ENCODE results near the gene THY1.
"Not testable (repeated sequence)": the region's sequence is repeated elsewhere in the genome, so short reads cannot be mapped to it uniquely, and the experiment has no call there.

The THY1 gene

DNA sequence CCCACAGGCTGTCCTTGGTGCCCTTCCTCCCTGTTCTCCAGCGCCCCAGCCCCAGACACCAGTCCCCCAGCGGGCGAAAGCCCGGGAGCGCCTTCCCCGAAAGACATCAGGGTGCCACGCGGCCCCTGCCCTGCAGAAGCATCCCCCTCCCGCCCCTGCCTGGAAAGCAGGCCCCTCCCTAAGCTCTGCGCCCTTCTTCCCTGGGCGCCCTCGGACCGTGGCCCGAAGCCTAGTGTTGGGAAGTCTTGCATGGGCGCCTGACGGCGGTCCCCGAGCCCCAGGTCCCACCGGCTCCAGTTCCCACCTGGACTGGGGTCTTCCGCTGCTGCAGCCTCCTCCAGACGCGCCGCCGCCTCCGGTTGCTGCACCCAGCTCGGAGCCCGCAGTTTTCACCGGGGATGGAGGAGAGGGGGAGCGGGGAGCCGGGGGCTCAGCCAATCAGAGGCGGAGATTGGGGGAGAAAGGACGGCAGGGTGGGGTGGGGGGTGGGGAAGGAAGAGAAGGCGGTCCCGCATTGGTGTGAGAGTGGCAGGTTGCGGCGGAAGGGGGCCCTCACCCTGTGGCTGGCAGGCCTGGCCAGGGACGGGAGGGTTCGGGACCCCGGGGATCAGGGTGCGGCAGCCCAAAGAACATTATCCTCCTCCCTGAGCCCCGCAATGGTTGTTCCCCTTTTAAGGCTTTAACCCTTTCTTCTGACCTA lies at the start of gene THY1:
Gene THY1 (minus strand): TSS at position 364 of the 700 bp plus-strand sequence. CDS start 2,267 bp downstream, outside the sequence.
- DNase-seq: no peak

DNA sequence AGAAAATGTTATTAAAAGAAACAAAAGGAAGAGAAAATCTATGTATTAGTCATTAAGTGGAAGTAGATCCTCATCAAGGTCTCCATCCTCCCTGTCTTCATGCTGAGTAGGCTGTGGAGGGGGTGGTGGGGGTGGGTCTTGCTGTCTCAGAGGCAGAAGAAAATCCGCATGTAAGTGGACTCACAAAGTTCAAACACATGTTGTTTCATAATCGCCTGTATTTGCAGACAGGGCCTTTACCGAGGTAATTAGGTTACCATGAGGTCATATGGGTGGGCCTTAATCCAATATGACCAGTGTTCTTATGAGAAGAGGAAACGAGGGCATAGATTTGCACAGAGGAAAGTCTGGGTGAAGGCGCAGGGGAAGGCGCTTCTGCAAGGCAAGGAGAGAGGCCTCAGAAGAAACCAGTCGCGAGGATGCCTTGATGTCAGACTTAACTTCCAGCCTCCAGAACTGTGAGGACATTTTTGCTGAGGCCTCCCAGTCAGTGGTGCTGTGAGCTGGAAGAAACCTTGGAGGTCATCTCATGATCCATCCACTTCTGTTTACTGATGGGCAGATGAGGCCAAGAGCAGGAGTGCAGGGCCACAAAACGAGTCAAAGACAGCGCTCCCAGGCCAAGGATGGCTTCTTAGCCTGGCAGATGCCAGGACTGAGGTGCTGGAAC lies 49.3 kb upstream of the THY1 start:
- peak; percentile 32 for DNase-seq

DNA sequence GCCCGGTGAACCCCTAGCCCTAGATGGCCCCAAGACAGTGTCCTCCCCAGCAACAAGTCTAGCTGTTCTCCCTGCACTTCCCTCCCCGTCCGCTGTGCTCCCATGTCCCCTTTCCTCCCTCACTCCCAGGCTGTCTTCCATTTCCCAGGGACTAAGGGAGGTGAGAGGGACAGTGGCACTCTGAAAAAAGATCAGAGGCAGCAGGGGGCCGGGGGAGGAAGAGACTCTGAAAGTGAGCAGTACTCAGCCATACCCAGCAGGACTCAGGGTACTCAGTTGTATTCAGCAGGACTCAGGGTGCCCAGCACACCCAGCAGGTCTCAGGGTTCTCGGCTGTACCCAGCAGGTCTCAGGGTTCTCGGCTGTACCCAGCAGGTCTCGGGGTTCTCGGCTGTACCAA lies 48.4 kb upstream of the THY1 start:
- no peak for DNase-seq

DNA sequence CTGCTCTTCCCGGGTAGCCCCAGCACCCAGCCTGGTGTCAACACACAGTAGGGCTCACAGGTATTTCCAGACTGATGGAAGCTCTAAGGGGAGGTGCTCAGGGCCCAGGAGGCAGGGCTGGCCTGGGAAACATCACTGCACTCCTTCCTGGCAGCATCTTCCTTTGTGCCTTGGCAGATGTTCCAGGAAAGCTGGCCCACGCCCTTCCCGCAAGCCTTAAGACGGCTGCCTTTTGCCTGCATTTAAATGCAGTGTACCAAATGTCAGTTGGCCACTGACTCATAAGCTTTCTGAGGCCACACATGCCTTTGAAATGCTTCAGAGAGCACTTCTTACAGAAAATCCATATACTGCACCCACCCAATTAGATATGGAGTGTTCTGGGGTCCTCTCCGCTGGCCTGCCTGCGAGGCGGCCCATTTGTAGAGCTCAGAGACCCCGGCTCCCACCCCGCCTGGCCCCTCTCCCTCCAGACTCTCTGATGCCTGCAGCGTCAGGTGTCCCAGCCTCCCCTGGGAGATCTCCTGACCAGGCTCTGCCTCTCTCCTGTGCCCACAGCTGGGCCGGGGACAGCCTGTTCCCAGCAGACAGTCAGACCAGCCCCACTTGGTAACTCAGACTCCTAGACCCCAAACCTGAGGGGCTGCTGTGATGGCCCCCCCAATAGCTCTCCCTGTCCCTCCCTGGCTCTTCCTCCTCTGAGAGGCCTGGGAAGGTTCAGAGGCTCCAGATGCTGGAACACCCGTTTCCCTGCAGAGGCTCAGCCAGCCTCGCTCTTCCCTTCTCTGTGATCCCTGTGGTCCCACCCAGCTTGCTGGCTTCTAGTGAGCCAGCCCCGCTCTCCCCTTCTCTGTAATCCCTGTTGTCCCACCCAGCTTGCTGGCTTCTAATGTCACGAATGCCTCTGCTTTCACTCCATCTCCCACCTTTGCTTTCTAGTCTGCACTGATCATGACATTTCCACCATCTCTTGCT lies 47.6 kb upstream of the THY1 start:
- no peak for DNase-seq

DNA sequence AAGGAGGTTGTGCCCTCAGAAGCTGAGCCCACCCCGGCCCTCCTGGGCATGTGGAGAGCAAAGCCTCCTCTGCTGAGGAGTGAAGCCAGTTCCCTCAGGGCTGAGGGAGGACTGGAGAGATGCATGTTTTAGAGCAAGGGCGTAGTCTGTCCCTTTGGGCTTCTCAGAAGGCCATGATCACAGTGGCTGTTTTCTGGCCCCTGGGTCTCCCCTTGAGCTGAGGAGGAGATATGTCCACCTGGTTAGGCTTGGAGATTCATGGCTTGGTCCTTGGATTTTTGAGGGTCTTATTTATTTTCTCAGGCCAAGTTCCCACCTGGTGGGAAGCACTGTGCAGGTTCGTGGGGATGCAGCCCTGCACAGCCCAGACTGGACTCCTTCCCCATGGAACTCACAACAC lies 46.5 kb upstream of the THY1 start:
- DNase-seq: no peak

DNA sequence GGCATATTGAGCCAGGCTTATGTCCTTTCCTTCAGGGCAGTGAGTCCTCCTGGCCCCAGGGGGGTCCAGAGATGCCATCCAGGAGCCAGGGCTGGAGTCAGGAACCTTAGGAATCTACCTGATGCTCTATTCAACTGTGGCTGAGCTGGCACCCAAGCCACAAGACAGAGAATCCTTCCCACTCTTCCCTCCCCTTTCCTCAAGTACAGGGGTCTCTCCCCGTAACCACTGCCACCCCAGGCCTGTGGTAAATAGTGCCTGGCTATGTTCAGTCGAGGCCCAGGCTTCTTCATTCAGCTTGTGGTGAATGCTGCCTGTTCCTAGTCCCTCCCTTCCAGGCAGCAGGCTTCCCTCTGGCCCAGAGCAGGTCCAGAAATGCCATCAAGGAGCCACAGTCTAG lies 45.5 kb upstream of the THY1 start:
- DNase-seq: no peak

DNA sequence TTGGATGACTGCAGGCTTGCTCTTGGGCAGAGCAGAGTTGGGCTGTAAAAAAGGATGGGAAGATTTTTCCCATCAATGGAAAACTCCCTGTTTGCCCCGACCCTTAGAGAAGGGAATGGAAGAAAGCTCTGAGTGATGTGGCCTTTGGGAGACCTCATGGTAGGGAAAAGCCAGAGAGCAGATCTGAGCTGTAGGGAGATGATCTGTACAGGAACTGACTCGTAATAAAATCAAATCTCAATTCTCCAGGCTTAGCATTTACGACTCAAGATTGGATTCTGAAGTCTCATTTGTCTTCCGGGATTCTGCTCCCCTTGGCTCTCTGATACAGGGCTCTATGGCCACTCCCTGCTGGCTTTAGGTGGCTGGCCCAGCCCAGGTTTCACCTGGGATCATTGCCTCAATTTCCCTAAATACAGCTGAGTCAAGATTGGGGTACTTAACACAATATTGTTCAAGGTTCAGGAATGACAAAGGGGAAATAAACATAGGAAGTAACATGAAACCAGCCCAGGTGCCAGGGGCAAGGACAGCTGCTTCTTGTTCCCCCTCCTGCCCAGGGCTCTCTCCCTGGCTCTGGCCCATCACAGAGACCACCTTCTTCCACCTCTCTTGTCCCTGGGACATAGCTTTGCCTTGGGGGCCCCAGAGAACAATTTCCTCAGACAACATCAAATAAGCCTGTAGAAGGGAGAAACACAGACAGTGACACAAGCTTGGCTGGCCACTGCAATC lies 38.4 kb upstream of the THY1 start:
- no peak for DNase-seq

DNA sequence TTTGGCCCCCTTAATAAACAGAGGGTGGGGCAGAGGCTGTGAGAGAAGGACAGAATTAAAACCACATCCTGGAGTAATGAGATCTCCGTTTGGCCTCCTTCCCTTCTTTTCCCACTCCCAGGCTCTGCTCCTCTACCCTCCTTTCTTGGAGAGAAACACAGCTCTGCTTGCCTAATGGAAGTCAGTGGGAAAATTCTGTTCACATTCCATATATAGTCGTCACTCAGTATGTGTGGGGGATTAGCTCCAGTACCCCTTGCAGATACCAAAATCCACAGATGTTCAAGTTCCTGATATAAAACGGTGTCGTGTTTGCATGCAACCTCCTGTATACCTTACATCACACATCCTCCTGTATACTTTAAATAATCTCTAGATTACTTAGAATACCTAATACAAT lies 37.6 kb upstream of the THY1 start:
- DNase-seq: no peak

DNA sequence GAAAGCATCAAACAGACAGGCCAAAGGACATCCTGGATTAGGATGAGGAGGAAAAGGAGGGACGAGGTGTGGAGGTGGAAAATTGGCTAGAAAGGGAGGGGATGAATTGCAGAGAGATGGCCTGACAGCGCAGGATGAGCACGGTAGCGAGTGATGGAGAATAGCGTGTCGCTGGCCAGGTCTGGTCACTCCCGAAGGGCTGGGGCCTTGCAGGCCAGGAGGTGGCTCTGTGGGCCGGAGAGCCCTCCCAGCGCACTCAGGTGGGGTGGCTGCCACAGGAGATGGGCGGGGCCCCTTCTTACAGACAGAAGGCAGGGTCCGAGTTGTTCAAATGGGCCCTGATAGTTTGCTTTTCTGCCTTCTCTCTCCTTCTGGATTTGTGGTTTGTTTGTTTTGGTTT lies 37.1 kb upstream of the THY1 start:
- no peak for DNase-seq

DNA sequence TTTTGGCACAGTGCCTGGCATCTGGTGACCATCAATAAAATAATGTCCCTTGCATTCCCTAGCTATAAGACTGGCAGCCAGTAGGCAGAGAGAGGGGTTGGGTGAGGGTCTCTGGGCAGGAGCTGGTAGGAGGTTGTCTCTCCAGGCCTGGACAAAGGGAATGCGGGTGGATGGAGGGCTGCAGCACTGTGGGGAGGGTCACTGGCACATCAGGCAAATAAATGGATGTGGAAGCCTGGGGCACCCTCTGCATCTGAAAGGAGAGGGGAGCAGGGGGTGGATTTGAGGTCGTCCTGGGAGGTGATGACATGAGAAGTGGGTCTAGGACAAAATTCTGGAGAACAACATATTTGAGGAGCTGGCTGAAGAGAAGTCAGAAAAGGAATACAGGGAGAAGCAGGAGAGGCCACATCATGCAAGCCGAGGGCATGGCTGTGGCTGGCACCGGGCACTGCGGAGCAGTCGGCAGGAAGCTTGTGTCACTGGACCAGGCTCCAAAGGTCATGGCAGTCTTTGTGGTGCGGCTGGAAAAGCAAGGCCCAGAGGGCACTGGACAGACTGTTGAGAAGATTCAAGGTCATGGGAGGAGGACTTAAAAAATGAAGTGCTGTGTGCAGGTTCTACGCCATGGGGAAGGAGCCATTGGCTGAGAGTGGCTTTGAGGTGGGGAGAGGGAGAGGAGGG lies 36.5 kb upstream of the THY1 start:
- DNase-seq: no peak

DNA sequence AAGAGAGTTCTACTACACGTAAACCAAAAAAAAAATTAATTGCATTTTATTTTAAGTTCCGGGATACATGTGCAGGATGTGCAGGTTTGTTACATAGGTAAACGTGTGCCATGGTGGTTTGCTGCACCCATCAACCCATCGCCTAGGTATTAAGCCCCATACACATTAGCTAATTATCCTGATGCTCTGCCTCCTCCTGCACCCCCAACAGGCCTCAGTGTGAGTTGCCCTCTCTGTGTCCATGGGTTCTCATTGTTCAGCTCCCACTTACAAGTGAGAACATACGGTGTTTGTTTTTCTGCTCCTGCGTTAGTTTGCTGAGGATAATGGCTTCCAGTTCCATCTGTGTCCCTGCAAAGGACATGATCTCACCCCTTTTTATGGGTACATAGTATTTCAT lies 32.7 kb upstream of the THY1 start:
- not testable (repeated sequence) for DNase-seq

DNA sequence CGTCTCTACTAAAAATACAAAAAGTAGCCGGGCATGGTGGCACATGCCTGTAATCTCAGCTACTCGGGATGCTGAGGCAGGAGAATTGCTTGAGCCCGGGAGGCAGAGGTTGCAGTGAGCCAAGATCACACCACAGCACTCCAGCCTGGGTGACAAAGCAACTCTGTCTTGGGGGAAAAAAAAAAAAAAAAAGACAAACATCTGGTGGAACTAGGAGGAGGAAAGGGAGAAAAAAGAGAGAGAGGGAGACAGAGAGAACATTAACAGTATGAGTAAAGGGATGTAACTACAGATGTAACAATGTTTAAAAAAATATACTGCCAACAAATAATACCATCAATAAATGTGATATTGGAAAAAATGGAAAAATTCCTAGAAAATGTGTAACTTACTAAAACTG lies 32.3 kb upstream of the THY1 start:
- DNase-seq: not testable (repeated sequence)

DNA sequence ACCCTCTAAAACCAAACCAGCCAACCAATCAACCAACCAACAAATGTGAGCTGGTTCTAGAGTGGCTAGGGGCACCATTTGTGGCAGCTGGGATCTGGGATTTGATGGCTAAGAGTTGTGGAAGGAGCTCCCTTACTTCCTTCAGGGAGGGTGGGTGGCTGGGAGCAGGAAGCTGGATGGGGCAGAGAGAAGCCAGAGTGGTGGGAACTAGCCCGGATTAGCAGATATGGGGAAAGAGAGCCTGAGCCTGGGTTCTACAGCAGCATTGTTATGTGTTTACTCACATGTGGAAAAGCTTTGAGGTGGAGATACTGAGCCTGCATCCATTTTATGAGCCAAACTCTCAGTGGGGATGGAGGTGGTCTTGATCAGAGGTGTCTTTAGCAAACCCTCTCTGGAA lies 30.9 kb upstream of the THY1 start:
- DNase-seq: no peak

DNA sequence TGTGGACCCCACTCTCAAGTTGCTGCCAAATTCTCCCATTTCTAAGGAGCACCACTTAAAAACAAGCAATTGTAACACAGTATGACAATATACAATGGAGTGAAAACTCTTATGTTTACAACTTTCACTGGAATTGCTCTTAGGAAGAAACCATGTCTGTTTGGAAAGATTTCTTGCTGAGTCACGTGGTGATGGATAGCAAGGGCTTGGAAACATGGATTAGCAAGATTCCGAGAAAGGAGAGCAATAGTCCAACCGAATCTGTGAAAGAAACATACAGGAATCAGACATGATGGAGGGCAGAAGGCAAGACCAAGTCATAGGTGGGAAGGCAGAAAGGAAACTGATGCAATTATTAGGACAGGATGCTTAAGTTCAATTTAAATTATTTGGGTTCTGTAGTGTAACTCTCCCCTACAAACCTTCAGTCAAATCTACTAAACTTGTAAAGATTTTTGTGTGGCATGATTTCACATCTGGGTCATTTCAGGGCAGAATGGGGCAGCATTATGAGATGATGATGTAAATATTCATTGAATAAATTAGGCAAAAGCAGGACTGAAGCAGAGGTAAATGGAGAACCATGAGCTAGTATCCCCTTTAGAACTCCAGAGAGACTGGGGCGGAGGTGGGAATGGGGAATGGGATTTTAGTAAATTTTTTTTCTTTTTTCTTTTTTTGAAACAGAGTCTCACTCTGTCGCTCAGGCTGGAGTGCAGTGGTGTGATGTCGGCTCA lies 27.8 kb upstream of the THY1 start:
- no peak for DNase-seq

DNA sequence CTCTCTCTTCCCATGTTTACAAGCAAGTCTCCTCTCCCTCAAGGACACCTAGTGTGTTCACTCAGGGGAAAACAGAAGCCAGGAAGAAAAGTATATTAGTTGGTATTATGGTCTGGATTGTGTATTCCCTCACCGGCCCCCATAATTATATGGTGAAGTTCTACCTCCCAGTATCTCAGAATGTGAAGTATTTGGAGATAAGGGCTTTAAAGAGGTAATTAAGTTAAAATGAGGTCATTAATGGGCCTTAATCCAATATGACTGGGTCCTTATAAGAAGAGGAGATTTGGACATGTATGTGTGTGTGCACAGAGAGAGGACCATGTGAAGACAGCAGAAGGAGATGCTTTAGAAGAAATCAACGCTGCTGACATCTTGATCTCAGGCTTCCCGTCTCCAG lies 26.5 kb upstream of the THY1 start:
- DNase-seq: no peak

DNA sequence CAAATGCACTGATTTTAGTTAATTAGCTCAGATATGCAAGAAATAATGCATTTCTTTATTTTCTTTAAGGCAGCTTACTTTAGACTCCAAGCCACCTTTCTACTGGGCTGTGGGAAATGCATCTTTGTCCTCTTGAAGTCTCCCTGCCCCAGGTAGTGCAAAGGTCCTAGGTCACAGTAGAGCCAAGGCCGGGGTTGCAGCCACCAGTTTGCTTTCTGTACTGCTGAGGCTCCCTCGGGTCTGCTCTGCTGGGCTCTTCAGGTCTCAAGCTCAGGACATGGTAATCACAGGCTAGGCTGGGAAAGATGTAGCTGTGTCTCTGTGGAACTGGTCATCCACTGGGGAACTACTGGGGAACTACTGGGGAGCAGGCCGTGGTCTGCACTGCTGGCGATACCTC lies 25.4 kb upstream of the THY1 start:
- no peak for DNase-seq

DNA sequence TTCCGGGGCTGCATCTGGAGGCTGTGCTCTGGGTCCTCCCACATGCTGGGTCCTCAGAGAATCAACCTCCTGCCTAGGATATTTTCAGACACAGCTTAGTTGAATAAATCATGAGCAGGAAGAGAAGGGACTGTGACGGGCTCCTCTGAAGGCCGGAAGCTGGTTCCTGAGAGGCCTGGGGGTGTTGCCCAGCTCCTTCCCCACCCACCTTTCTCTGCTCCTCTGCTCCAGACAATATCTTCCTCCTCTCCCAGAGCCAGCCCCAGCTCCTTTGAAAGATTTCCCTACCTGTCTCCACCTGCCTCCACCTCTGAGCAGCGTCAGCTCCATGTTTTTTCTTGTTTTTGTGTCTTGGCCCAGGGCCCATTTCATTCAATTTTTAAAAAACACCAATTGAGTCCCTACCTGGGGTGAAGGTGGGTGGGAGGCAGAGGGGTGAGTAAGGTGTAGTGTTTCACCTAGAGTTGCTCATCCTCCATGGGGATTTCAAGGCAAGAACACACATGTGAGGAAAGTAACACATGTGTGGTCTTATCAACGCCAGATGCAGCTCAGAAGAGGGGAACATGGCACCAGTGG lies 24.8 kb upstream of the THY1 start:
- no peak for DNase-seq

DNA sequence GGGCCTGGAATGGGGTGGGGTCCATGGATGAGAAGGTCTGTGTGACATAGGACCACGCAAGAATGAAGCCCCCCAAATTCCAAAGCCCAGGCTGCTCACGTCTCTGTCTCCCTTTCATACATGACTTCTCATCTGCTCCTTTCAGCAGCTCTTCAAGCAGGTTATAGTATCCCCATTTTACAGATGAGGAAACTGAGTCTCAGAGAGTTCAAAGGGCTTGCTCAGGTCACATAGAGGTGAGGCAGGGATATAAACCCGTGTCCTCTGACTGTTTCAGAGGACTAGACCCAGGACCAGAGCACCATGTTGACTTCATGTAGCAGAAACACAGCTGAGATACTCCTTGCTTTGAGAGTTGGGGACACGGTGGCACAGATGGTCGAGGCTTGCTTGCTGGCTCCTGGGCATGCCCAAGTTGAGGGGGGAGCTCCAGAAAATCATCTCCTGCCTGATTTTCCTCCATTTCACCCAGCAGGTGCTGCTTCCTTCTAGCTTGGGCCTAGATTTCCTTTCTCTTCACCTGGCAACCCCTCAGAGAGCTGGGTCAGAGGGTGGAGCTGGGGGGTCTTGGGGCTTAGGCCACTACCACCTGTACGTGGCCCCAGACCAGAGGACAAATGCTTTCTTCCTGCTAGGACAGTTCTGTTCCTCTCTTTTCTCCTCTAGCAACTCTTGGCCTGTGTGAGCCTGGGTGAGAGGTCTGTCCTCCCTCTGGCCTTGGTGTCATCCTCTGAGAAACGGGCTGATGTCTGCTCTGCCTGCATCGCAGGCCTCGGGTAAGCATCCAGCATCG lies 24.1 kb upstream of the THY1 start:
- DNase-seq: no peak

DNA sequence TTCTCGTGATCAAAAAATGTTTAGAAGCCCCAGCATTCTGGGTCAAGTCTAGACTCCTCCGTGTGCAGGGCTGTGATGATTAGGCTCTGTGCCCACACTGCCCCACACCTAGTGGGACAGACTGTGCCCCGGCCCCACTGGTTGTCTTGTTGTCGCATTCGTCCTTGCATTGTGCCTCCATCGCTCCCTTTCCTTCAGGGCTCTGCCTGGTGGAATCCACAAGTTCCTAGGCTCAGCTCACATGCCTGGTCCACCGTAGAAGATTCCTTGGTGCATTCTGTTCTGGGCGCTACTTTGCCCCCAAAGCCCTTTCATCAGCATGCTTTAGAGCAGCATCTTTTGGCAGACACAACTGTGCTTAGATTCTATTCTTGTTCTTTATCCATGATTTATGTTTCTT lies 23.5 kb upstream of the THY1 start:
- no peak for DNase-seq

DNA sequence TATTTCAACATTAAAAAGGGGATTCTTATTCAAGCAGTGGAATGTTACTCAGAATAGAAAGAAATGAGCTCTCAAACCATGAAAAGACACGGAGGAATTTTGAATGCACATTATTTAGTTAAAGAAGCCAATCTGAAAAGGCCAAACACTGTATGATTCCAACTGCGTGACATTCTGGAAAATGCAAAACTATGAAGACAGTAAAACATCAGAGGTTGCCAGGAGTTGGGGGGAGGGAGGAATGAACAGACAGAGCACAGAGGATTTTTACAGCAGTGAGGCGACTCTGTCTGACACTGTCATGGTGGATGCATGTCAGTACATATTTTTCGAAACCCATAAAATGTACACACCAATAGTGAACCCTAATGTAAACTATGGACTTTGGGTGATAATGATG lies 22.9 kb upstream of the THY1 start:
- no peak for DNase-seq
